Parathyroid adenoma (tissue), 2 donors: ENCODE measurements around the gene FIGN.

Experiments used
- H2AFZ ChIP-seq: fragments of 300-600 bp; sonication (generic); one replicate; pipeline ENCODE4 v1.7.0; 2017; ENCODE audit warnings: antibody characterized with exemption, mild to moderate bottlenecking
- H3K27ac ChIP-seq: fragments of 300-600 bp; sonication (generic); one replicate; pipeline ENCODE4 v1.7.0; 2017
- H3K27me3 ChIP-seq: fragments of 300-600 bp; sonication (generic); one replicate; pipeline ENCODE4 v1.7.0; 2017; ENCODE audit warnings: low read length; ENCODE audit not compliant: control insufficient read depth, insufficient read depth
- H3K36me3 ChIP-seq: fragments of 300-600 bp; sonication (generic); one replicate; pipeline ENCODE4 v1.7.0; 2017; ENCODE audit warnings: low read length; ENCODE audit not compliant: control insufficient read depth, insufficient read depth
- H3K4me1 ChIP-seq: fragments of 300-600 bp; sonication (generic); one replicate; pipeline ENCODE4 v1.7.0; 2017; ENCODE audit warnings: control low read depth
- H3K4me2 ChIP-seq: fragments of 300-600 bp; sonication (generic); one replicate; pipeline ENCODE4 v1.7.0; 2017; ENCODE audit warnings: low read length
- H3K4me3 ChIP-seq: fragments of 300-600 bp; sonication (generic); one replicate; pipeline ENCODE4 v1.7.0; 2017; ENCODE audit warnings: low read depth, low read length
- H3K79me2 ChIP-seq: fragments of 300-600 bp; sonication (generic); one replicate; pipeline ENCODE4 v1.7.0; 2017; ENCODE audit warnings: control low read depth
- H3K9ac ChIP-seq: fragments of 300-600 bp; sonication (generic); one replicate; pipeline ENCODE4 v1.7.0; 2017; ENCODE audit warnings: mild to moderate bottlenecking
- H3K9me3 ChIP-seq: fragments of 300-600 bp; sonication (generic); one replicate; pipeline ENCODE4 v1.7.0; 2017; ENCODE audit warnings: low read length; ENCODE audit not compliant: control insufficient read depth
- CTCF ChIP-seq: fragments of 300-600 bp; sonication (generic); IDR thresholded peaks from one replicate; pipeline ENCODE4 v1.7.0; 2017; ENCODE audit warnings: antibody characterized with exemption, mild to moderate bottlenecking
- donor health status: primary hyperparathyroidism.

FIGN gene

GRCh38 chr2:163734881-163735684 lies 725 bp downstream of the FIGN start:
- H2AFZ ChIP-seq = peak overlapping the region; percentile 96
- no peak overlapping the region for H3K9ac ChIP-seq
- H3K27me3 ChIP-seq = no peaks in the 10 kb centered on the region
- peaks cover 4% of the 10 kb centered on the region for H3K4me1 ChIP-seq
- TF ChIP-seq CTCF = no peak
- H3K36me3 ChIP-seq = no peaks in the 10 kb centered on the region
- peak overlapping the region; percentile 85 for H3K27ac ChIP-seq
- no peaks in the 10 kb centered on the region for H3K79me2 ChIP-seq
- no peaks in the 10 kb centered on the region for H3K9me3 ChIP-seq
- H3K4me3 ChIP-seq = peak overlapping the region; percentile 79
- H3K4me2 ChIP-seq = peak overlapping the region; percentile 91

GRCh38 chr2:163734401-163734800 lies 1.4 kb downstream of the FIGN start:
- Histone ChIP-seq H3K9ac (no peak overlapping the region), H3K27ac (no peak overlapping the region), H3K4me3 (no peak overlapping the region), H3K36me3 (no peaks in the 10 kb centered on the region), H3K27me3 (no peaks in the 10 kb centered on the region), H3K9me3 (no peaks in the 10 kb centered on the region), H2AFZ (no peak overlapping the region), H3K4me2 (peak overlapping the region; percentile 91), H3K79me2 (no peaks in the 10 kb centered on the region), H3K4me1 (peaks cover 4% of the 10 kb centered on the region)
- no peak for TF ChIP-seq CTCF

GRCh38 chr2:163733956-163734355 lies 1.9 kb downstream of the FIGN start:
- H3K36me3 ChIP-seq = no peaks in the 10 kb centered on the region
- no peak overlapping the region for H3K4me2 ChIP-seq
- no peaks in the 10 kb centered on the region for H3K27me3 ChIP-seq
- H2AFZ ChIP-seq = no peak overlapping the region
- no peak overlapping the region for H3K27ac ChIP-seq
- no peak for TF ChIP-seq CTCF
- H3K79me2 ChIP-seq = no peaks in the 10 kb centered on the region
- H3K9ac ChIP-seq = no peak overlapping the region
- H3K9me3 ChIP-seq = no peaks in the 10 kb centered on the region
- peaks cover 4% of the 10 kb centered on the region for H3K4me1 ChIP-seq
- peak overlapping the region; percentile 6 for H3K4me3 ChIP-seq

- H2AFZ ChIP-seq = no peak overlapping the region
- peaks cover 4% of the 10 kb centered on the region for H3K4me1 ChIP-seq
- H3K9me3 ChIP-seq = no peaks in the 10 kb centered on the region
- no peak overlapping the region for H3K9ac ChIP-seq
- H3K79me2 ChIP-seq = no peaks in the 10 kb centered on the region
- no peak overlapping the region for H3K4me2 ChIP-seq
- H3K36me3 ChIP-seq = no peaks in the 10 kb centered on the region
- H3K27me3 ChIP-seq = no peaks in the 10 kb centered on the region
- peak overlapping the region; percentile 6 for H3K4me3 ChIP-seq
- no peak for TF ChIP-seq CTCF
- H3K27ac ChIP-seq = no peak overlapping the region
These were observed 2.4 kb downstream of the FIGN start for GRCh38 chr2:163733301-163733938.
